GM13977 (cell line): ENCODE results near the gene WDR4.
"Not testable (repeated sequence)": the region's sequence is repeated elsewhere in the genome, so short reads cannot be mapped to it uniquely, and the experiment has no call there.

Experiments
- DNase-seq: peaks from one replicate; pipeline ENCODE4 v3.0.0; 2012; ENCODE audit warnings: low spot score
- CTCF ChIP-seq: IDR thresholded peaks from 2 replicates; pipeline ENCODE4 v1.5.1; 2012; ENCODE audit warnings: mild to moderate bottlenecking, control low read depth; ENCODE audit not compliant: insufficient read depth; ENCODE audit errors: extremely low read depth, missing control alignments
- in situ Hi-C: fragments of 300-500 bp; cut with MboI; formaldehyde crosslinking; loops from one replicate; pipeline ENCODE4 v1.12.0; 2022; ENCODE audit warnings: low sequenced_read_pairs, low pct_unique_long_range_greater_than_20kb, mixed read lengths, inconsistent platforms; ENCODE audit not compliant: unreplicated experiment

WDR4 gene

GRCh38 chr21:42833859-42834725 is 45.2 kb downstream of the WDR4 start:
- DNase-seq, result no peak
- in situ Hi-C loops, result no loop called here
- no peak for TF ChIP-seq CTCF

- peak; percentile 72 for DNase-seq
- in situ Hi-C loops, result no loop called here
- TF ChIP-seq CTCF, result peak; percentile 63
Observed at GRCh38 chr21:42833439-42833815, 45.9 kb downstream of the WDR4 start.

GRCh38 chr21:42832321-42832630 is 47.1 kb downstream of the WDR4 start:
- in situ Hi-C loops, result not testable (repeated sequence)

GRCh38 chr21:42830456-42831455 is 48.6 kb downstream of the WDR4 start:
- peak; percentile 37 for TF ChIP-seq CTCF
- no peak for DNase-seq
- in situ Hi-C loops, result no loop called here

More at GRCh38 chr21:42832321-42832630, 47.1 kb downstream of the WDR4 start:
- not testable (repeated sequence) for DNase-seq

- DNase-seq, result no peak
- no peak for TF ChIP-seq CTCF
- in situ Hi-C loops, result loop anchor here (10.0 kb wide), 1 partner anchor 235 kb away; no protein-coding TSS in a partner anchor
Observed at GRCh38 chr21:42829954-42830353, 49.4 kb downstream of the WDR4 start.

- in situ Hi-C loops, result loop anchor here (10.0 kb wide), 1 partner anchor 235 kb away; no protein-coding TSS in a partner anchor
- no peak for TF ChIP-seq CTCF
- DNase-seq, result no peak
Observed at GRCh38 chr21:42829417-42829816, 49.9 kb downstream of the WDR4 start.

- no peak for TF ChIP-seq CTCF
- in situ Hi-C loops, result loop anchor here (10.0 kb wide), 1 partner anchor 233 kb away; no protein-coding TSS in a partner anchor
- no peak for DNase-seq
Observed at GRCh38 chr21:42827588-42827987, 51.8 kb downstream of the WDR4 start.
